Activated naive CD8-positive, alpha-beta T cell treated with anti-CD3 and anti-CD28 coated beads for 36 hours (primary cell): ENCODE results near the gene SULT4A1. TPM values are rescaled to one million over a fixed set of nuclear protein-coding genes. Genes with fewer than 3 reads are reported as not detected.
"Not testable (repeated sequence)": the region's sequence is repeated elsewhere in the genome, so short reads cannot be mapped to it uniquely, and the experiment has no call there.

Experiments
- DNase-seq: peaks from one replicate; pipeline ENCODE4 v3.0.0; 2021
- H3K27ac Mint-ChIP-seq: one replicate; pipeline ENCODE4 v1.8.0; 2022; ENCODE audit warnings: mild to moderate bottlenecking, moderate library complexity, mixed read lengths
- H3K27me3 Mint-ChIP-seq: one replicate; pipeline ENCODE4 v1.8.0; 2022; ENCODE audit warnings: mild to moderate bottlenecking, mixed read lengths
- H3K36me3 Mint-ChIP-seq: one replicate; pipeline ENCODE4 v1.8.0; 2021; ENCODE audit warnings: mild to moderate bottlenecking, mixed read lengths
- H3K4me1 Mint-ChIP-seq: one replicate; pipeline ENCODE4 v1.8.0; 2021; ENCODE audit warnings: mixed read lengths
- H3K4me3 Mint-ChIP-seq: one replicate; pipeline ENCODE4 v1.8.0; 2022; ENCODE audit warnings: mild to moderate bottlenecking, moderate library complexity, mixed read lengths
- H3K9me3 Mint-ChIP-seq: one replicate; pipeline ENCODE4 v1.8.0; 2022; ENCODE audit warnings: mixed read lengths
- total RNA-seq, 2 experiments: library from RNA; stranded (reverse); gene quantifications; one replicate each; pipeline ENCODE4 v1.2.3, GENCODE V29; 2021

SULT4A1 gene, protein sequence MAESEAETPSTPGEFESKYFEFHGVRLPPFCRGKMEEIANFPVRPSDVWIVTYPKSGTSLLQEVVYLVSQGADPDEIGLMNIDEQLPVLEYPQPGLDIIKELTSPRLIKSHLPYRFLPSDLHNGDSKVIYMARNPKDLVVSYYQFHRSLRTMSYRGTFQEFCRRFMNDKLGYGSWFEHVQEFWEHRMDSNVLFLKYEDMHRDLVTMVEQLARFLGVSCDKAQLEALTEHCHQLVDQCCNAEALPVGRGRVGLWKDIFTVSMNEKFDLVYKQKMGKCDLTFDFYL
- total RNA-seq: under 1 TPM in 1 of 2 experiments, not detected in 1; 0.29 TPM

DNA sequence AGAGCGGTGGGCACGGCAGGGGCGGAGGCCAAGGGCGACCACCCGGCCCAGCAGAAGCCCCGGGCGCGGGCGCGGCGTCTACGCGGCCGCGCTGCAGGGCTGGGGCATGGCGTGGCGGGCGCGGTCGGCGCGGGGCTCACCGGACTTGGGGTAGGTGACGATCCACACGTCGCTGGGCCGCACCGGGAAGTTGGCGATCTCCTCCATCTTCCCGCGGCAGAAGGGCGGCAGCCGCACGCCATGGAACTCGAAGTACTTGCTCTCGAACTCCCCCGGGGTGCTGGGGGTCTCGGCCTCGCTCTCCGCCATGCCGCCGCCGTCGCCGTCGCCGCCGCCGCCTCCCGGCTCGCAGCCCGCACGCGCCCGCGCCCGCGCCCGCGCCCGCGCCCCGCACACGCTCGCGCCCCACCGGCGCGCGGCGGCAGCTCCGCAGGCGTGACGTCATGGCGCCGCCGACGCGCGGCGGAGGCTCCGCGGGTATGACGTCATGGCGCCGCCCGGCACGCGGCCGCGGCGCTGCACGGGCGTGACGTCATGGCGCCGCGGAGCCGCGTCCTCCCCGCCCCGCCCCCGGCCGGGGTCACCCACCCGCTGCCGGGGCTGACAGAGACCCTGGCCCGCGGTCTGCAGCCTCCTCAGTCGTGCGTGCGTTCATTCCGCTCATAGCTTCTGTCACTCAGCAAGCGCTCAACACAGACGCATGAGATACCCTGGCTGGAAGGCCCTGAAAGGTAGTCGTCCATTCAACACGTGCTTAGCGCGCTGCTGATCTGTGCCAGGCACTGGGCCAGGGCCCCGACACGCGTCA is at the start of gene SULT4A1:
Gene SULT4A1 (minus strand): TSS at position 440 of the 808 bp plus-strand sequence. CDS start 131 bp downstream, at position 309.
- no peaks in the 10 kb centered on the region for H3K36me3 Mint-ChIP-seq
- peak; percentile 11 for DNase-seq
- no peaks in the 10 kb centered on the region for H3K4me1 Mint-ChIP-seq
- peaks cover 2% of the 10 kb centered on the region for H3K9me3 Mint-ChIP-seq
- peak within 1 kb of the TSS; percentile 22 for H3K4me3 Mint-ChIP-seq
- H3K27ac Mint-ChIP-seq: no peak within 1 kb of the TSS
- peaks cover 75% of the 10 kb centered on the region for H3K27me3 Mint-ChIP-seq

DNA sequence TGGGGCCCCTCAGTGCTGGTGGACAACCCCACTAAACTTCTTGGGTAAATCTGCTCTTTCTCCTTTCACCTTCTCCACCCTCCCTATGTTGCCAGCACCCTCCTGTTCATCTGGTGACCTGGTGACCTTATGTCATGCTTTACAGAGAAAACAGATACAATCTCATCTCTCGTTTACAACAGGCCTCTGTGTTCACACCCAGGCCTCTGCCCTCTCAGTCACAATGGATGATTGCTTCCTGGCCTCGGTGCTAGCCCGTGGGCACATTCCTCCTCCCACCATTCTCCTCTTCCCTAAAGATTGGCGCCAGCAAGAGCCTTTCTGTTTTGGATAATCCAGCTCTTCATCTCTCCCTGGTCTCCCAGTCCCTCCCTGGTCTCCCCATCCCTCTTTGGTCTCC is 49.0 kb upstream of the SULT4A1 start:
- H3K9me3 Mint-ChIP-seq: no peaks in the 10 kb centered on the region
- H3K36me3 Mint-ChIP-seq: no peaks in the 10 kb centered on the region
- H3K27ac Mint-ChIP-seq: no peak overlapping the region
- H3K4me1 Mint-ChIP-seq: no peaks in the 10 kb centered on the region
- DNase-seq: no peak
- H3K27me3 Mint-ChIP-seq: no peaks in the 10 kb centered on the region
- no peak overlapping the region for H3K4me3 Mint-ChIP-seq

DNA sequence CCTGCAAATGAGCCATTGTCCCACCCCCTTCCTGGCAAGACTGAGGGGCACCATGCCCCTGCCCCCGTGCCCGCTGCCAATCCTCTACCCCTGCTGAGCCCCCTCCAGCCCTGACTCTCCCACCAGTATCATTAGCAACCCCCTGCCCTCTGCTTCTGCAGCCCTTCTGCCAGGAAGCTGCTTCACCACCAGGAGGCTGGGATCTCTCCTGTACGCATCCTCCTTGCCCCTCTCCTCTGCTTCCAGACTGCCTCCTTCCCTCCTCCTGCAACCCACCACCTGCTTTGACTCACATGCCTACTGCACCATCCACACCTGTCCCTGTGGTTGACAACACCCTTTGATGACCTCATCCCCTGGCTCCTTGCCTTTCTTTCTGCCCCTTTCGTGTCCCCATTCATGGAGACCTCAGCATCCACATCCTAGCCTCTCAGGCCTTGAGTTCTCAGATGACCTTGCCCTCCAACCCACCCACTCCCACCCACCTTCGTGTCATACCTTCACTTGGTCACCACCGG is 47.9 kb upstream of the SULT4A1 start:
- no peak for DNase-seq

DNA sequence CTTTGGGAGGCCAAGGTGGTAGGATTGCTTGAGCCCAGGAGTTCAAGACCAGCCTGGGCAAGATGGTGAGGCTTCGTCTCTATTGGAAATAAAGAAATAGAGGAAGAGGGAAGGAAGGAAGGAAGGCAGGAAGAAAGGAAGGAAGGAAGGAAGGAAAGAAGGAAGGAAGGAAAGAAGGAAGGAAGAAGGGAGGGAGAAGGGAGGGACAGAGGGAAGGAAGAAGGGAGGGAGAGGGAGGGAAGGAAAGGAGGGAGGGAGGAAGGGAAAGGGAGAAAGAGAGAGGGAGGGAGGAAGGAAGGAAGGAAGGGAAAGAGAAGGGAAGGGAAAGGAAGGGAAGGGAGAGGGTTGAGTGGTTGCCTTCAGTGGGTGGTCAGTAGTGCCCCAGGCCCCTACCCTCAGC is 47.4 kb upstream of the SULT4A1 start:
- Mint-ChIP-seq H3K27me3 (no peaks in the 10 kb centered on the region), H3K27ac (no peak overlapping the region), H3K4me1 (no peaks in the 10 kb centered on the region)

More for the DNA sequence above, 47.9 kb upstream of the SULT4A1 start:
- H3K27ac Mint-ChIP-seq: no peak overlapping the region
- H3K4me3 Mint-ChIP-seq: no peak overlapping the region
- no peaks in the 10 kb centered on the region for H3K36me3 Mint-ChIP-seq
- no peaks in the 10 kb centered on the region for H3K4me1 Mint-ChIP-seq
- no peaks in the 10 kb centered on the region for H3K9me3 Mint-ChIP-seq
- no peaks in the 10 kb centered on the region for H3K27me3 Mint-ChIP-seq

DNA sequence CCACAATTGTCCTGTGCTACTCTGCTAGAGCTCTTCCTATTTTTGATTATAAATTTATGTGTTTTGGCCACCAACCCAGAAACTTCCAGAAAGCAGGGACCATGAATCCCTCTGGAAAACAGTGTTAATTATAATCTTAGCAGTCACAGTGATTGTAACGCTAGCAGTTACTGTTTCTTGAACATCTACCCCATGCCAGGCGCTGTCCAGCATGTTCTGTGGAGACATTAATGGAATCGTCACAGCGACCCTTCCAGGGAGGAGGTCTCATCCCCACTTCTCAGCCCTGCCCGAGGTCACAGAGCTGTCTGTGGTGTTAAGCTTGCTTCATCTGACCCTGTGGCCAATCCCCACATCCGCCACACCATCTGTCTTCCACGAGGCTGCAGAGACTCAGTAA is 43.4 kb upstream of the SULT4A1 start:
- Mint-ChIP-seq H3K27ac (no peak overlapping the region), H3K4me1 (no peaks in the 10 kb centered on the region), H3K27me3 (no peaks in the 10 kb centered on the region), H3K36me3 (no peaks in the 10 kb centered on the region), H3K4me3 (no peak overlapping the region), H3K9me3 (no peaks in the 10 kb centered on the region)
- DNase-seq: no peak

More for the DNA sequence above, 47.4 kb upstream of the SULT4A1 start:
- DNase-seq: no peak
- Mint-ChIP-seq H3K4me3 (no peak overlapping the region), H3K36me3 (no peaks in the 10 kb centered on the region), H3K9me3 (no peaks in the 10 kb centered on the region)

DNA sequence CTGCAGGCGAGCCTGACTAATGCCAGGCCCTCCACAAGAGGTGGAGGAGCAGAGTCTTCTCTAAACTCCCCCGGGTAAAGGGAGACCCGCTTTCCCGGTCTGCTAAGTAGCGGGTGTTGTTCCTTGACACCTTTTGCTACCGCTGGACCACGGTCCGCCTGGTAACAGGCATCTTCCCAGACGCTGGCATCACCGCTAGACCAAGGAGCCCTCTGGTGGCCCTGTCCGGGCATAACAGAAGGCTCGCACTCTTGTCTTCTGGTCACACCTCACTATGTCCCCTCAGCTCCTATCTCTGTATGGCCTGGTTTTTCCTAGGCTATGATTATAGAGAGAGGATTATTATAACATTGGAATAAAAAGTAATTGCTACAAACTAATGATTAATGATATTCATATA is 42.1 kb upstream of the SULT4A1 start:
- not testable (repeated sequence) for H3K36me3 Mint-ChIP-seq, H3K9me3 Mint-ChIP-seq, H3K27ac Mint-ChIP-seq, H3K4me3 Mint-ChIP-seq, H3K4me1 Mint-ChIP-seq, H3K27me3 Mint-ChIP-seq
- peak; percentile 17 for DNase-seq

DNA sequence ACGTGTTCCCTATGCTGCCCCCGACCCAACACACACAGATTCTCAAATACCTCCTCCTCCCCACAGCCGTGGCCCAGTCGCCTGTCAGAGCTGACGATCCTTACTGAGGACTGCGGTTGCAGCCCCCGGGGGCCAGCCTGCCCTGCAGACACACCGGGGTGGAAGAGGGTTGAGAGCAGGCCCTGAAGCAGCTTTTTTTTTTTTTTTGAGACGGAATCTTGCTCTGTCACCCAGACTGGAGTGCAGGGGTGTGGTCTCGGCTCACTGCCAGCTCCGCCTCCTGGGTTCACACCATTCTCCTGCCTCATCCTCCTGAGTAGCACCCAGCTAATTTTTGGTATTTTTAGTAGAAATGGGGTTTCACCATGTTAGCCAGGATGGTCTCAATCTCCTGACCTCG is 40.7 kb upstream of the SULT4A1 start:
- not testable (repeated sequence) for DNase-seq, H3K4me1 Mint-ChIP-seq, H3K4me3 Mint-ChIP-seq, H3K27ac Mint-ChIP-seq, H3K27me3 Mint-ChIP-seq, H3K36me3 Mint-ChIP-seq, H3K9me3 Mint-ChIP-seq

DNA sequence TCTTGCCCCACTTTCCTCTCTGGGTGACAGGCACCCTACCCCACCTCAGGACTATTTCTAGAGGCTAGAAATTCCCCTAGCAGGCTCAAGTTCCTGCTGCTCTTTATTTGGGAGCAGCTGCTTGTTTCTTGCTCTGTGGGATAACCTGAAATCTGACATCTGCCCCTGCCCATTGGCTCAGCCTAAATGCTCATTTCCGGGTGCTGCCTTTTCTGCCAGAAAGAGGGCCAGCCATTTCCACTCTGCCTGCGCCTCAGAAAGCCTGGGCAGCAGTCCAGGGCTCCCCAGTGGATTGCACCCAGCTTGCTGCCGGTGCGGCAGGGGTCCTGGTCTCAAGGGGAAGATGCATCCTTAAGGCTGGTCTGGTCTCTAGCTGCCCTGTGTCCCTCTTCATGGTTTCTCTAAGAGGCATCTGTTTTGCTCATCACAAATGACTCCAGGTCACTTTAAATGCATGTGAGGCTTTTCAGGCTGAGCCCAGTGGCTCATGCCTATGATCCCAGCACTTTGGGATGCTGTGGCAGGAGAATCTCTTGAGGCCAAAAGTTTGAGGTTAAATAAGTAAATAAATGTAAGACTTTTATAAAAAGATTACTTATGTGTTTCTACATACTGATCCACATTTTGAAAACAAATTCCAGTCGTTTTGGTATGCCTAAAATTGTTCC is 39.8 kb upstream of the SULT4A1 start:
- Mint-ChIP-seq H3K4me3 (no peak overlapping the region), H3K9me3 (no peaks in the 10 kb centered on the region), H3K4me1 (no peaks in the 10 kb centered on the region), H3K36me3 (no peaks in the 10 kb centered on the region), H3K27ac (no peak overlapping the region), H3K27me3 (no peaks in the 10 kb centered on the region)
- DNase-seq: no peak

DNA sequence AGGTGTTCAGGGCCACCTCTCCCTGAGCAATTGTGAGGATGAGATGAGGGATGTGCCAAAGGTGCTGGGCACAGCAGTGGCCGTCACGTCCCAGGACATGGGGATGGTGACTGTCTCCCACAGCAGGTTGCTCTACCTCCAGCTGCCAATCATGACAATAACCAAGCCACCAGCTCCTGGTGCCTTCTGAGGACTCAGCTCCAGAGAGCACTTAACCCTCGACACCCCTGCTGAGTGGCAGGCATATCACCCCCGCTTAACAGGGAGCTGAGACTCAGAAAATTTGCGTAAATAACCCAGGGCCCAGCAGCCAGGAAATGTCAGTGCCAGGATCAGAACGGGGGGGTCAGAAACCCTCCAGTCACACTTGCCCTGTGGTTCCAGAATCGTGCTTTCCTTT is 37.9 kb upstream of the SULT4A1 start:
- H3K27ac Mint-ChIP-seq: no peak overlapping the region
- no peaks in the 10 kb centered on the region for H3K27me3 Mint-ChIP-seq
- no peaks in the 10 kb centered on the region for H3K9me3 Mint-ChIP-seq
- H3K4me1 Mint-ChIP-seq: no peaks in the 10 kb centered on the region
- DNase-seq: no peak
- H3K4me3 Mint-ChIP-seq: no peak overlapping the region
- no peaks in the 10 kb centered on the region for H3K36me3 Mint-ChIP-seq

DNA sequence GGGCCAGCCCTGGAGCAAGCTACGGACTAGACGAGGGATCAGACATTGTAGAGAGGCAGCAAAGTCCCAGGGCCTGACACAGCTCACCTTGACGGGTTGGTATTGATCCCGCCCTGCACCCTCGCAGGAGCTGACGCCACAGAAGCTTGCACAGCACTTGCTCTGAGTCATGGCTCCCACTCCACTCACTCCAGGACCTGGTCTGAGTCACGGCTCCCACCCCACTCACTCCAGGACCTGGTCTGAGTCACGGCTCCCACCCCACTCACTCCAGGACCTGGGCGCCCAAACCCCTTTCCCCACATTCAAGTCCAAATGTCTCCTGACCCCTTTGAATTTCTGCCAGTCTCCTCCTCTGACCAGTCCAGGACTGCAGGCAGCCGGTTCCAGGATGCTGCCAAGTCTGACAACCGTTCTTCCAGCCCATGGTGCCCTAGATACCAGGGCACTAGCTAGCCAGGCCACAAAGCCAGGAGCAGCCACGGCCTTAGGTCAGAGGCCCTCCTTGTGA is 35.5 kb upstream of the SULT4A1 start:
- peaks cover 5% of the 10 kb centered on the region for H3K27me3 Mint-ChIP-seq
- H3K4me3 Mint-ChIP-seq: no peak overlapping the region
- no peak for DNase-seq

DNA sequence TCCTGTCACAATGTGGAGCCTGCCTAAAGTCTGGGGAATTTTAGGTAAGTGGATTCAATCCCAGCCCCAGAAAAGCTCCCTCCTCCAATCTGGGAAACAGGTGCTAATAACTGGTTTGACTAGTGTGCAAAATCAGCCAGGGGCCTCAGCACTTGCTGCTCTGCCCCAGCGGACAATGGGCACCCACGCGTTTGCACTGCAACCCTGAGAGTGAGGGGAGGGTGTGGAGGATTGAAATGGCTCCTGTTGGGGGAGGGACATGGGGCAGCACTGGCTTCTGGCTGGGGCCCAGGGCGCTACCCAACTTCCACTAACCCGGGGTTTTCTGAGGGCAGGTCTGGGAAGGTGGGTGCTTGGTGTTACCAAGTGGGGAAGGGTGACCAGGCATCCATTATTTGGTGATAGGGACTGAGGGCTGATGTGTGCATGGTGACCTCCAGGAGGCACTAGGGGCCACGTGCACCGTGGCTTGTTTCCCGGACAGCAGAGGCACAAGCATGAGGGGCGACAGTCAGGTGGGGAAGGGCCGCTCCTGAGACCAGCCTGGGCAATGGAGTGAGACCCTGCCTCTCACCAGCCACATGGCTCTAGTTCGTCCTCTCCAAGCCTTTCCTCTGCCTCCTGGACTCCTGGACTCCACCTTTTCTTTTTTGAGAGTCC is 33.8 kb upstream of the SULT4A1 start:
- no peaks in the 10 kb centered on the region for H3K9me3 Mint-ChIP-seq
- H3K4me3 Mint-ChIP-seq: no peak overlapping the region
- H3K36me3 Mint-ChIP-seq: no peaks in the 10 kb centered on the region
- DNase-seq: no peak
- peaks cover 17% of the 10 kb centered on the region for H3K27me3 Mint-ChIP-seq
- no peak overlapping the region for H3K27ac Mint-ChIP-seq
- no peaks in the 10 kb centered on the region for H3K4me1 Mint-ChIP-seq

More for the DNA sequence above, 35.5 kb upstream of the SULT4A1 start:
- Mint-ChIP-seq H3K36me3 (no peaks in the 10 kb centered on the region), H3K4me1 (no peaks in the 10 kb centered on the region), H3K27ac (no peak overlapping the region), H3K9me3 (no peaks in the 10 kb centered on the region)

DNA sequence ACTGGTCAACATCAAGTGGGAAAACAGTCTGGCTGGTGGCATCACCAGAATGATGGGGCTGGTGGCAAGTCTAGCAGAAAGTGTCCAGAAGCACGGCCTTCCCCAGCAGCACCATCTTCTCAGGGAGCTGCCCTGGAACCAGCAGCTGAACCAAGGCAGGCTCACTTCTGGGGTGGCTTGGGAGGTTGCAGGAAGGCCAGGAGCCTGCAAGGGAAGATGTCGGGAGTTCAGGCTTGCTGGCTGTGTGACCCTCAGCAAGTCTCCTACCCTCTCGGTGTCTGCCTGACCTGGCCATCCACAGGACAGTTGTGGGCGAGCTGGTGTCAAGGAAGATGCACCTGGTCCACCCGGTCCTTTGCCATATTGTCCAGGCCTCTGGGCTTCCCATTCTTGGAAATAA is 31.8 kb upstream of the SULT4A1 start:
- H3K4me3 Mint-ChIP-seq: no peak overlapping the region
- H3K27me3 Mint-ChIP-seq: peaks cover 32% of the 10 kb centered on the region
- DNase-seq: no peak
- no peak overlapping the region for H3K27ac Mint-ChIP-seq
- no peaks in the 10 kb centered on the region for H3K4me1 Mint-ChIP-seq
- H3K9me3 Mint-ChIP-seq: no peaks in the 10 kb centered on the region
- H3K36me3 Mint-ChIP-seq: no peaks in the 10 kb centered on the region

DNA sequence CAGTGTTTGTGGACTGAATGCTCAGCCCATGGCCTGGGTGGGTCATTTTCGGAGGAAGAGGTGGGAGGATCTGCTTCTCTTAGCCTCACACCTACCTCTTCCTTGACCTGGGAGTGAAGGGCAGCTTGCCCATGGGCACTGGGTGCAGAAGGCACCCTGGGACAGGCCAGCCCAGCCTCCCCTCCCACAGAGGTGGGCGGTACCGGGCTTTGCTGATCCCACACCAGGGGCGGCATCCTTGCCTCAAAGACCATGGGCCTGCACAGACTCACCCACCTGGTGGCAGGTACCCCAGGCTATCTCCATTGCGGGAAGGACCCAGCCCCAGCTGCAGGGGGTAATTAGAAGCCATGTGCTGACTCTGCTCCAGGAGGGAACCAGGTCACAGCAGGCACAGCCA is 31.0 kb upstream of the SULT4A1 start:
- H3K4me3 Mint-ChIP-seq: no peak overlapping the region
- no peaks in the 10 kb centered on the region for H3K4me1 Mint-ChIP-seq
- peaks cover 40% of the 10 kb centered on the region for H3K27me3 Mint-ChIP-seq
- no peaks in the 10 kb centered on the region for H3K9me3 Mint-ChIP-seq
- H3K27ac Mint-ChIP-seq: no peak overlapping the region
- no peaks in the 10 kb centered on the region for H3K36me3 Mint-ChIP-seq
- DNase-seq: no peak

DNA sequence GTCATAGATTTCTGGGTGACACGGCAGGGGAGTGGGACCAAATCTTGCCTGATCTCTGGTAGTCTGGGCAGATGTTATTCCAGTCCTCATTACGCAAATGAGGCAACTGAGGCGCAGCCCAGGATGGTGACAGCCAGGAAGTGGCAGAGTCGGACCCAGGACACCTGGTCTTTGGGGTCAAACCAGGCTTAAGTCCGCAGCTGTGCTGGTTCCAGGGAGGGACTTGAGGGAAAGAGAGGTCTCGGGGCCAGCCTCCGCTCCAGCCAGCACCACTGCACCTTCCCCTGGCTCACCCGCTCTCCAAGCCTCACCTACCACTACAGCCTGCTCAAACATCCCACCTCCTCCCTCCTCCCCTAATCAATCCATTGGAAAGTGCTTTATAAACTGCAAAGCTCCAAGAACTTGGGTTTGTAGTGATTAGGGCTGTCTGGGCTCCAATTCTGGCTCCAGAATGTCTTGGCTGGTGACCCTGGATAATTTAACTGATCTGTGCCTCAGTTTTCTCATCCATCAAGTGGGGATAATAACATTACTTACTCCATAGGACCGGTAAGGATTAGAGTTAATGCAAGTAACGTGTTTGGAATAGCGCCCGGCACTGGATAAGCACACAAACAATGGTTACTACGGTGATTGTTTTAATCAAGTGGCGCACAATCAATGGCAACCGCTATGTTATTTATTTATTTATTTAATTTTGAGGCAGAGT is 30.0 kb upstream of the SULT4A1 start:
- Mint-ChIP-seq H3K4me1 (no peaks in the 10 kb centered on the region), H3K9me3 (no peaks in the 10 kb centered on the region), H3K4me3 (no peak overlapping the region), H3K27ac (no peak overlapping the region), H3K27me3 (peaks cover 44% of the 10 kb centered on the region), H3K36me3 (no peaks in the 10 kb centered on the region)
- no peak for DNase-seq
